Mucosa of descending colon (tissue), 3 donors: ENCODE measurements around the gene CFAP61. TPM values are rescaled to one million over a fixed set of nuclear protein-coding genes. Genes with fewer than 3 reads are reported as not detected.

Source experiments
- ATAC-seq: fragments of 200-7000 bp; cut with Tn5 transposase; one replicate; pipeline ENCODE4 v1.9.1; 2020; ENCODE audit warnings: mild to moderate bottlenecking, moderate library complexity
- DNase-seq, 3 donors: peaks; one replicate each; pipeline ENCODE4 v3.0.0-alpha.2; 2020
- H3K36me3 ChIP-seq: fragments of 200-600 bp; one replicate; pipeline ENCODE4 v1.8.0; 2021; ENCODE audit warnings: low read depth, mild to moderate bottlenecking
- H3K4me1 ChIP-seq: fragments of 200-600 bp; one replicate; pipeline ENCODE4 v1.8.0; 2021; ENCODE audit warnings: low read depth, mild to moderate bottlenecking
- H3K4me3 ChIP-seq: fragments of 200-600 bp; one replicate; pipeline ENCODE4 v1.8.0; 2021; ENCODE audit warnings: mild to moderate bottlenecking
- H3K9me3 ChIP-seq: fragments of 200-600 bp; one replicate; pipeline ENCODE4 v1.8.0; 2021; ENCODE audit warnings: mild to moderate bottlenecking
- CTCF ChIP-seq: fragments of 200-600 bp; IDR thresholded peaks from one replicate; pipeline ENCODE4 v1.8.0; 2022; ENCODE audit warnings: antibody characterized with exemption, mild to moderate bottlenecking
- intact Hi-C, 2 donors: fragments of 100-400 bp; cut with DNase I in 1 of 2; cut with micrococcal nuclease in 1 of 2; formaldehyde crosslinking; loops; one replicate each; pipeline versions ENCODE4 v1.11.0 to v1.11.1; 2022; cut with DNase I, micrococcal nuclease
- total RNA-seq, 3 donors: library from RNA; stranded (reverse); fragmentation: NEBNext Ultra II Directional in 2 of 3; extraction: Animal tissue kit (Norgen Biotek cat#: 25700) in 2 of 3; gene quantifications; one replicate each; pipeline versions ENCODE4 v1.2.1 to v1.2.4, GENCODE V29; 2021 to 2023
- donor health status: DM: no; HTN: no; CAD: no; lungs with moderate emphysema.
- donor health status: DM: no; HTN: no; CAD: no.
- donor health status: DM: no; HTN: yes; CAD: no.

CFAP61 gene
- total RNA-seq, 3 donors from 2014 or later = 0.35 to 0.79 TPM; not detected in 1

- TF ChIP-seq CTCF = no peak
- Histone ChIP-seq H3K4me3 (no peak overlapping the region), H3K9me3 (no peaks in the 10 kb centered on the region), H3K4me1 (no peaks in the 10 kb centered on the region), H3K36me3 (no peaks in the 10 kb centered on the region)
- intact Hi-C loops = no loop called here
- DNase-seq (no peak), ATAC-seq (no peak)
Observed at GRCh38 chr20:20312562-20312961, 260.2 kb downstream of the CFAP61 start.

- intact Hi-C loops = no loop called here
- no peaks in the 10 kb centered on the region for H3K9me3 ChIP-seq
- H3K4me3 ChIP-seq = no peak overlapping the region
- H3K36me3 ChIP-seq = no peaks in the 10 kb centered on the region
- no peak for TF ChIP-seq CTCF
- DNase-seq (no peak), ATAC-seq (peak; percentile 51)
- H3K4me1 ChIP-seq = no peaks in the 10 kb centered on the region
Observed at GRCh38 chr20:20317195-20317594, 264.9 kb downstream of the CFAP61 start.

GRCh38 chr20:20317621-20318364, 265.5 kb downstream of the CFAP61 start:
- H3K9me3 ChIP-seq = no peaks in the 10 kb centered on the region
- H3K36me3 ChIP-seq = no peaks in the 10 kb centered on the region
- ATAC-seq (no peak), DNase-seq (no peak)
- no peaks in the 10 kb centered on the region for H3K4me1 ChIP-seq
- TF ChIP-seq CTCF = no peak
- H3K4me3 ChIP-seq = no peak overlapping the region
- intact Hi-C loops = no loop called here

GRCh38 chr20:20318365-20319161, 266.2 kb downstream of the CFAP61 start:
- no peak for DNase-seq
- TF ChIP-seq CTCF = no peak
- H3K4me3 ChIP-seq = no peak overlapping the region
- H3K9me3 ChIP-seq = no peaks in the 10 kb centered on the region
- peak; percentile 15 for ATAC-seq
- no peaks in the 10 kb centered on the region for H3K36me3 ChIP-seq
- intact Hi-C loops = no loop called here
- H3K4me1 ChIP-seq = no peaks in the 10 kb centered on the region

- no peaks in the 10 kb centered on the region for H3K36me3 ChIP-seq
- intact Hi-C loops = no loop called here
- no peaks in the 10 kb centered on the region for H3K4me1 ChIP-seq
- no peak overlapping the region for H3K4me3 ChIP-seq
- no peak for ATAC-seq
- no peak for DNase-seq
- TF ChIP-seq CTCF = no peak
- no peaks in the 10 kb centered on the region for H3K9me3 ChIP-seq
Observed at GRCh38 chr20:20321134-20321533, 268.8 kb downstream of the CFAP61 start.
